WTC11 (cell line): ENCODE measurements around the gene DLAT. TPM values are rescaled to one million over a fixed set of nuclear protein-coding genes. Genes with fewer than 3 reads are reported as not detected.

Experiments used
- ATAC-seq: fragments of 200-7000 bp; cut with Tn5 transposase; 2 replicates; pipeline ENCODE4 v1.10.0; 2021; ENCODE audit warnings: mild to moderate bottlenecking, moderate library complexity
- CTCF ChIA-PET: fragments of 300-600 bp; sonication (Branson Sonifier 250); formaldehyde crosslinking; loops from one replicate; lab custom pipeline; 2021; ENCODE audit warnings: antibody characterized with exemption; lab: Charles Lee
- POLR2A ChIA-PET: fragments of 350-600 bp; sonication (Branson Sonifier 250); formaldehyde crosslinking; loops from one replicate; lab custom pipeline; 2021; ENCODE audit warnings: antibody characterized with exemption; lab: Charles Lee
- DNase-seq: peaks from one replicate; pipeline ENCODE4 v3.0.0; 2021; ENCODE audit warnings: low spot score
- H3K27ac Mint-ChIP-seq: 2 replicates; pipeline ENCODE4 v1.8.0; 2021; ENCODE audit warnings: mixed read lengths
- H3K27me3 Mint-ChIP-seq: 2 replicates; pipeline ENCODE4 v1.8.0; 2021; ENCODE audit warnings: low read depth, mild to moderate bottlenecking, moderate library complexity, mixed read lengths
- H3K36me3 Mint-ChIP-seq: 2 replicates; pipeline ENCODE4 v1.8.0; 2021; ENCODE audit warnings: mixed read lengths
- H3K4me1 Mint-ChIP-seq: 2 replicates; pipeline ENCODE4 v1.8.0; 2022; ENCODE audit warnings: mixed read lengths
- H3K4me3 Mint-ChIP-seq: 2 replicates; pipeline ENCODE4 v1.8.0; 2021; ENCODE audit warnings: mild to moderate bottlenecking, moderate library complexity, mixed read lengths
- H3K9me3 Mint-ChIP-seq: 2 replicates; pipeline ENCODE4 v1.8.0; 2021; ENCODE audit warnings: mixed read lengths
- ARID4B ChIP-seq: sonication (generic); formaldehyde crosslinking; IDR thresholded peaks from 2 replicates; pipeline ENCODE4 v1.8.0; 2023; ENCODE audit warnings: missing genetic modification reagents, mild to moderate bottlenecking, borderline replicate concordance
- CREM ChIP-seq: sonication (generic); formaldehyde crosslinking; IDR thresholded peaks from 2 replicates; pipeline ENCODE4 v1.8.1; 2022; ENCODE audit warnings: mild to moderate bottlenecking, missing genetic modification reagents, moderate library complexity
- EMX1 ChIP-seq: fragments of 250-450 bp; sonication (Bioruptor Pico); IDR thresholded peaks from 2 replicates; pipeline ENCODE4 v1.8.0; 2021; ENCODE audit warnings: mild to moderate bottlenecking
- FOXK1 ChIP-seq: sonication (generic); formaldehyde crosslinking; IDR thresholded peaks from 2 replicates; pipeline ENCODE4 v1.8.0; 2022; ENCODE audit warnings: mild to moderate bottlenecking, moderate library complexity, missing genetic modification reagents
- FOXP1 ChIP-seq: sonication (generic); formaldehyde crosslinking; IDR thresholded peaks from 2 replicates; pipeline ENCODE4 v1.8.0; 2022; ENCODE audit warnings: missing genetic modification reagents, mild to moderate bottlenecking, moderate library complexity, borderline replicate concordance
- GABPB1 ChIP-seq: sonication (generic); formaldehyde crosslinking; IDR thresholded peaks from 2 replicates; pipeline ENCODE4 v1.8.1; 2023; ENCODE audit warnings: mild to moderate bottlenecking, missing genetic modification reagents
- HMGA2 ChIP-seq: fragments of 250-450 bp; sonication (Bioruptor Pico); IDR thresholded peaks from 2 replicates; pipeline ENCODE4 v1.4.0; 2021; ENCODE audit warnings: mild to moderate bottlenecking, moderate library complexity
- JUN ChIP-seq: sonication (generic); formaldehyde crosslinking; IDR thresholded peaks from 2 replicates; pipeline ENCODE4 v1.8.0; 2023; ENCODE audit warnings: mild to moderate bottlenecking, missing genetic modification reagents
- KAT7 ChIP-seq: sonication (generic); formaldehyde crosslinking; IDR thresholded peaks from 2 replicates; pipeline ENCODE4 v1.8.1; 2023; ENCODE audit warnings: missing genetic modification reagents, mild to moderate bottlenecking, borderline replicate concordance
- NFYB ChIP-seq: sonication (generic); formaldehyde crosslinking; conservative IDR thresholded peaks from 2 replicates; pipeline ENCODE4 v1.8.0; 2022; ENCODE audit warnings: low read depth, missing genetic modification reagents
- PRDM15 ChIP-seq: sonication (generic); formaldehyde crosslinking; IDR thresholded peaks from 2 replicates; pipeline ENCODE4 v1.8.0; 2022; ENCODE audit warnings: missing genetic modification reagents
- RORB ChIP-seq: fragments of 250-450 bp; sonication (Bioruptor Pico); IDR thresholded peaks from 2 replicates; pipeline ENCODE4 v1.9.0; 2021; ENCODE audit warnings: mild to moderate bottlenecking
- TEAD4 ChIP-seq: sonication (generic); formaldehyde crosslinking; IDR thresholded peaks from 2 replicates; pipeline ENCODE4 v1.8.0; 2022; ENCODE audit warnings: mild to moderate bottlenecking, missing genetic modification reagents
- ZBTB43 ChIP-seq: sonication (generic); formaldehyde crosslinking; IDR thresholded peaks from 2 replicates; pipeline ENCODE4 v1.8.1; 2023; ENCODE audit warnings: mild to moderate bottlenecking, missing genetic modification reagents
- ZMAT4 ChIP-seq: fragments of 250-450 bp; sonication (Bioruptor Pico); IDR thresholded peaks from 2 replicates; pipeline ENCODE4 v1.9.0; 2021; ENCODE audit warnings: mild to moderate bottlenecking
- ZNF396 ChIP-seq: fragments of 250-450 bp; sonication (Bioruptor Pico); IDR thresholded peaks from 2 replicates; pipeline ENCODE4 v1.8.0; 2021; ENCODE audit warnings: mild to moderate bottlenecking, moderate library complexity, borderline replicate concordance
- ZNF416 ChIP-seq: fragments of 250-450 bp; sonication (Bioruptor Pico); IDR thresholded peaks from 2 replicates; pipeline ENCODE4 v1.9.0; 2021; ENCODE audit warnings: mild to moderate bottlenecking, inconsistent platforms
- ZSCAN18 ChIP-seq: fragments of 250-450 bp; sonication (Bioruptor Pico); IDR thresholded peaks from 2 replicates; pipeline ENCODE4 v2.1.2; 2022; ENCODE audit warnings: mild to moderate bottlenecking, moderate library complexity
- total RNA-seq: library from RNA; stranded (reverse); gene quantifications from 3 replicates; pipeline ENCODE4 v1.2.3, GENCODE V29; 2021
- TF ChIP-seq, protein P1 (sequence below): sonication (generic); formaldehyde crosslinking; IDR thresholded peaks from 2 replicates; pipeline ENCODE4 v1.8.1; 2022; ENCODE audit warnings: missing genetic modification reagents, borderline replicate concordance

The DLAT gene
- total RNA-seq, 1 experiment from 2014 or later = 60.4 TPM

DNA sequence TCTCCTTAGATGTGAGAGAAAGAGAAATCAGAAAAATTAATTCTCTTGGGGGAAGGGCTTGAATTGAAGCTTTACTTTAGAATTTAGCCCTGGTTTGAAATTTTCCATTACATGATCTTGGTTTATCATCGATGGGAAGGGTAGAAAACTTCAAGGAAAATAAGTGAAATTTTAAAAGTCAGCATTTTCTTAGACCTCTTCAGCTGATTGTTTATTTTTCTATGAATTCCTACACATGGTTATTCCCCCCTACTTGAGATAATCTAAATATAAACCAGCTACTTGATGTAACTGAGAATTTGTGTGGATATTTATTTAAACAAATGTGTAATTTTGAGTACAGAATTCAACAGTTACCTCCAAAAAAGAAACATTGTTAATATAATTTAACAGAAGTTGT is 37.7 kb downstream of the DLAT start (continued):
- TF ChIP-seq TEAD4 (CRISPR knock-in tag) (no peak), ZNF396 (CRISPR knock-in tag) (no peak), ZMAT4 (CRISPR knock-in tag) (no peak), KAT7 (no peak)
- TF ChIP-seq, all 79 proteins: peak for 0

DNA sequence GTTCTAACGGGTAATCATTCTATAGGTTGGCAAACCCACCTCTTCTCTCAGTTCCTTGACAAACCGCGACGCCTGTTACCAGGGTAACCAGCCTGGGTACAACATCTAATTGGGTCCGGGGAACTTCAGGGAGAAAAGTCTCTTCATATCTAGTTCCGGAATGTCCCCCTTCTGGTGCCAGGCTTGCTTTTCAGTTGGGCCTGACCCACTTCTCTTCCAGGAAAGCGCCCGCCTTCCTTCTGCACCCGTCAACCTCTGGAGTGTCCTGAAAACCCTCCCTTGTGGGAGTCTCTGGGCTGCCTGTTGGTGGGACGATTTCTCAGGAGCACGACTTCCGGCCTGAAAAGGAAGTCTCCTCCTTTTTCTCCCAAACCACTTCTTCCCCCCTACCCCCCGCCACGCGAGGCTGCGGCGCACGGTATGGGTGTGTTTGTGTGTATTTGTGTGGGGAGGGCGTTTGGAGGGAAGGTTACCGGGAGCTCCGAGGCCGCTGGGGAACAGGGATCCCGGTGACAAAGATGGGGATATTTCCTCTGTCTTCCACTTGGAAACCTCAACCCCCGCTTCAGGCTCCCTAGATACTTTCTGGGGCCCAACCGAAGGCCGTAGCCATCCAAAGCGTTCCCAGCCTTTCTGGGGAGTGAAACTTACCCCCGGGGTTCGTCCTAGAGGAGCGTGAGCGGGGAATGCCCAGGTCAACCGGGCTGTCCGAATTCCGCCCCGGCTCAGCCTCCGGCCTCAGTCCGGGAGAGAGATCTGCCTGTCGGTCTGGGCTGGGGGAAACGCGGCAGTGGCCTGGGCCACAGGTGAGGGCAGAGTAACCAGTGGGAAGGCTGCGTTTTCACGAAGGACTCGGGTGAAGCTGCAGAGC is 49.0 kb downstream of the DLAT start, which contains the start of the genes NKAPD1 and PIH1D2:
Gene NKAPD1 (plus strand): TSS at position 359 of the 871 bp plus-strand sequence. CDS start 1,276 bp downstream, outside the sequence.
Gene PIH1D2 (minus strand): TSS at position 77 of the 871 bp plus-strand sequence. CDS start 843 bp downstream, outside the sequence.
- ATAC-seq = peak; percentile 98
- DNase-seq = peak; percentile 74
- Mint-ChIP-seq H3K27me3 (no peaks in the 10 kb centered on the region), H3K4me3 (peak within 1 kb of the TSS; percentile 90), H3K4me1 (peaks cover 10% of the 10 kb centered on the region), H3K9me3 (no peaks in the 10 kb centered on the region), H3K36me3 (peaks cover 15% of the 10 kb centered on the region), H3K27ac (peak within 1 kb of the TSS; percentile 99)
- ChIA-PET POLR2A (no interaction called here), CTCF (no interaction called here)
- TF ChIP-seq FOXK1 = peak; percentile 41; the same call in 1 of the 2 replicates
- 0 out of 2 replicates have a peak, but pooled peaks have one; percentile 25 for TF ChIP-seq JUN (CRISPR knock-in tag)
- no peak for TF ChIP-seq RORB (CRISPR knock-in tag)
- peak; percentile 17; the same call in 1 of the 2 replicates for TF ChIP-seq HMGA2
- no peak for TF ChIP-seq NFYB
- TF ChIP-seq, protein P1, sequence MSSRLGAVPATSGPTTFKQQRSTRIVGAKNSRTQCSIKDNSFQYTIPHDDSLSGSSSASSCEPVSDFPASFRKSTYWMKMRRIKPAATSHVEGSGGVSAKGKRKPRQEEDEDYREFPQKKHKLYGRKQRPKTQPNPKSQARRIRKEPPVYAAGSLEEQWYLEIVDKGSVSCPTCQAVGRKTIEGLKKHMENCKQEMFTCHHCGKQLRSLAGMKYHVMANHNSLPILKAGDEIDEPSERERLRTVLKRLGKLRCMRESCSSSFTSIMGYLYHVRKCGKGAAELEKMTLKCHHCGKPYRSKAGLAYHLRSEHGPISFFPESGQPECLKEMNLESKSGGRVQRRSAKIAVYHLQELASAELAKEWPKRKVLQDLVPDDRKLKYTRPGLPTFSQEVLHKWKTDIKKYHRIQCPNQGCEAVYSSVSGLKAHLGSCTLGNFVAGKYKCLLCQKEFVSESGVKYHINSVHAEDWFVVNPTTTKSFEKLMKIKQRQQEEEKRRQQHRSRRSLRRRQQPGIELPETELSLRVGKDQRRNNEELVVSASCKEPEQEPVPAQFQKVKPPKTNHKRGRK (CRISPR knock-in tag) = no peak
- no peak for TF ChIP-seq ZBTB43 (CRISPR knock-in tag)
- TF ChIP-seq ARID4B = peak; percentile 22; the same call in 1 of the 2 replicates
- TF ChIP-seq ZNF416 (CRISPR knock-in tag) = no peak
- no peak for TF ChIP-seq EMX1 (CRISPR knock-in tag)
- TF ChIP-seq FOXP1 (CRISPR knock-in tag) = 0 out of 2 replicates have a peak, but pooled peaks have one; percentile 43
- TF ChIP-seq PRDM15 (CRISPR knock-in tag) = peak; percentile 87
- TF ChIP-seq ZNF396 (CRISPR knock-in tag) = no peak
- TF ChIP-seq CREM (CRISPR knock-in tag) = 0 out of 2 replicates have a peak, but pooled peaks have one; percentile 24
- TF ChIP-seq GABPB1 = peak; percentile 45; the same call in 1 of the 2 replicates
- no peak for TF ChIP-seq ZSCAN18
